Uterus (tissue), 4 donors: ENCODE measurements around the gene SCGB1C2. TPM values are rescaled to one million over a fixed set of nuclear protein-coding genes. Genes with fewer than 3 reads are reported as not detected.

Source experiments
- DNase-seq, 2 donors: peaks; one replicate each; pipeline ENCODE4 v3.0.0-alpha.2; 2019 to 2020
- H3K27ac ChIP-seq, 2 donors: fragments of 200-600 bp; sonication (generic); 1 replicate in 1 of 2; 2 replicates in 1 of 2; pipeline ENCODE4 v1.5.1; 2016 to 2018
- H3K27me3 ChIP-seq, 2 donors: fragments of 200-600 bp; sonication (generic); one replicate each; pipeline ENCODE4 v1.5.1; 2018 to 2019; ENCODE audit warnings: control low read depth in 1 of 2
- H3K36me3 ChIP-seq, 2 donors: fragments of 200-600 bp; sonication (generic); one replicate each; pipeline ENCODE4 v1.5.1; 2019; ENCODE audit warnings: control low read depth in 1 of 2
- H3K4me1 ChIP-seq, 2 donors: fragments of 200-600 bp; sonication (generic); one replicate each; pipeline ENCODE4 v1.5.1; 2018 to 2019; ENCODE audit warnings: control low read depth in 1 of 2
- H3K4me3 ChIP-seq, 2 donors: fragments of 200-600 bp; sonication (generic); 1 replicate in 1 of 2; 2 replicates in 1 of 2; pipeline ENCODE4 v1.5.1; 2018 to 2019; ENCODE audit warnings: mild to moderate bottlenecking in 1 of 2
- H3K9me3 ChIP-seq, 2 donors: fragments of 200-600 bp; sonication (generic); one replicate each; pipeline ENCODE4 v1.5.1; 2019; ENCODE audit warnings: control low read depth in 1 of 2
- CTCF ChIP-seq, 4 experiments: fragments of 200-600 bp in 2 of 4; fragments of 450-650 bp in 2 of 4; sonication (generic) in 2 of 4; IDR thresholded peaks; one replicate each; pipeline ENCODE4 v1.5.1; 2016 to 2019; ENCODE audit warnings: antibody characterized with exemption in 4 of 4, mild to moderate bottlenecking in 2 of 4, moderate library complexity in 1 of 4
- POLR2A ChIP-seq, 2 donors: fragments of 450-650 bp; IDR thresholded peaks; one replicate each; pipeline ENCODE4 v1.6.1; 2016; ENCODE audit warnings: antibody characterized with exemption in 2 of 2, mild to moderate bottlenecking in 1 of 2, moderate library complexity in 1 of 2
- intact Hi-C: fragments of 100-400 bp; cut with DNase I; formaldehyde crosslinking; loops from one replicate; pipeline ENCODE4 v1.15.1; 2023; ENCODE audit warnings: low total_unique reads
- total RNA-seq, 4 donors: library from RNA; depleted of rRNA in 3 of 4; stranded (reverse); fragments of >200 nt in 3 of 4; gene quantifications; one replicate each; pipeline versions ENCODE4 v1.1.0 to v1.2.4, GENCODE V29; 2014 to 2023
- donor health status: DM: yes; HTN: yes; CAD: no.

The SCGB1C2 gene
- total RNA-seq, 4 donors from 2014 or later: not detected

GRCh38 chr17:145671-146541 lies 8.5 kb downstream of the SCGB1C2 start:
- Histone ChIP-seq H3K27me3 (no peaks in the 10 kb centered on the region), H3K27ac (no peak overlapping the region), H3K4me1 (no peaks in the 10 kb centered on the region), H3K36me3 (no peaks in the 10 kb centered on the region), H3K4me3 (no peak overlapping the region), H3K9me3 (no peaks in the 10 kb centered on the region)
- intact Hi-C loops: no loop called here
- DNase-seq: peak; percentile 14 to 15
- no peak for TF ChIP-seq CTCF (IDR thresholded peaks at IDR 0.05)
- TF ChIP-seq POLR2A (IDR thresholded peaks at IDR 0.05): no peak

GRCh38 chr17:146546-146945 lies 9.2 kb downstream of the SCGB1C2 start:
- Histone ChIP-seq H3K27ac (no peak overlapping the region), H3K4me3 (no peak overlapping the region), H3K9me3 (no peaks in the 10 kb centered on the region), H3K4me1 (no peaks in the 10 kb centered on the region), H3K36me3 (no peaks in the 10 kb centered on the region), H3K27me3 (no peaks in the 10 kb centered on the region)
- DNase-seq: peak; percentile 8 to 9
- intact Hi-C loops: no loop called here
- TF ChIP-seq CTCF (IDR thresholded peaks at IDR 0.05) (no peak), POLR2A (IDR thresholded peaks at IDR 0.05) (no peak)

- Histone ChIP-seq H3K36me3 (no peaks in the 10 kb centered on the region), H3K4me1 (no peaks in the 10 kb centered on the region), H3K9me3 (no peaks in the 10 kb centered on the region), H3K27me3 (no peaks in the 10 kb centered on the region), H3K4me3 (no peak overlapping the region), H3K27ac (no peak overlapping the region)
- intact Hi-C loops: no loop called here
- TF ChIP-seq POLR2A (IDR thresholded peaks at IDR 0.05) (no peak), CTCF (IDR thresholded peaks at IDR 0.05) (no peak)
- peak; percentile 7 to 13 for DNase-seq
These were observed 9.8 kb downstream of the SCGB1C2 start for GRCh38 chr17:146983-147761.

GRCh38 chr17:147796-148740 lies 10.7 kb downstream of the SCGB1C2 start:
- intact Hi-C loops: no loop called here
- DNase-seq: peak; percentile 8 to 9
- no peaks in the 10 kb centered on the region for H3K9me3 ChIP-seq
- no peaks in the 10 kb centered on the region for H3K4me1 ChIP-seq
- no peaks in the 10 kb centered on the region for H3K36me3 ChIP-seq
- H3K4me3 ChIP-seq: no peak overlapping the region
- H3K27ac ChIP-seq: no peak overlapping the region
- TF ChIP-seq CTCF (IDR thresholded peaks at IDR 0.05) (no peak), POLR2A (IDR thresholded peaks at IDR 0.05) (no peak)
- H3K27me3 ChIP-seq: no peaks in the 10 kb centered on the region
